GM12878 (cell line): ENCODE data around the gene IGSF23. TPM values are rescaled to one million over a fixed set of nuclear protein-coding genes. Genes with fewer than 3 reads are reported as not detected.

Experiments used
- ATAC-seq: fragments of 200-7000 bp; cut with Tn5 transposase; 3 replicates; pipeline ENCODE4 v1.9.1; 2020; ENCODE audit warnings: mild to moderate bottlenecking, moderate library complexity
- BruUV-seq: library from RNA; stranded (reverse); fragments of 400-500 nt; replicated peaks from 2 replicates; lab custom pipeline; 2021; lab: Mats Ljungman, UMichigan
- CTCF ChIA-PET: fragments of 300-600 bp; sonication (Branson Sonifier 250); formaldehyde crosslinking; extraction: SDS; loops from one replicate; lab custom pipeline; 2021; ENCODE audit warnings: inconsistent platforms; lab: Yijun Ruan, JAX
- POLR2A ChIA-PET: fragments of 350-600 bp; formaldehyde crosslinking; extraction: SDS; loops from one replicate; lab custom pipeline; 2021; ENCODE audit warnings: inconsistent platforms; lab: Charles Lee
- RAD21 ChIA-PET: fragments of 300-600 bp; sonication (Branson Sonifier 250); formaldehyde crosslinking; loops from one replicate; lab custom pipeline; 2023; ENCODE audit warnings: antibody characterized with exemption; ENCODE audit not compliant: unreplicated experiment; lab: Charles Lee
- SMC1A ChIA-PET: fragments of 300-600 bp; sonication (Branson Sonifier 250); formaldehyde crosslinking; loops from one replicate; lab custom pipeline; 2023; ENCODE audit not compliant: unreplicated experiment, uncharacterized antibody; lab: Charles Lee
- DNase-seq: peaks from one replicate; pipeline ENCODE4 v3.0.0-alpha.2; 2011; ENCODE audit warnings: low read depth, low spot score
- FAIRE-seq: peaks from 3 replicates; lab custom pipeline; 2011; peaks lifted over from hg19 to GRCh38; lab: Jason Lieb, UNC
- H2AFZ ChIP-seq: 2 replicates; pipeline ENCODE4 v1.6.0; 2011; ENCODE audit warnings: low read depth, low read length, control low read depth; ENCODE audit not compliant: control insufficient read depth
- H3K27ac ChIP-seq: 2 replicates; pipeline ENCODE4 v1.5.1; 2011; ENCODE audit warnings: control low read depth; ENCODE audit not compliant: control insufficient read depth, insufficient read depth
- H3K27me3 ChIP-seq, 2 experiments: replicated peaks in 1 of 2; 2 replicates each; pipeline versions ENCODE4 v1.6.0 to v1.6.1; 2011; ENCODE audit warnings: low read length in 1 of 2; ENCODE audit not compliant: control insufficient read depth in 2 of 2, insufficient read depth in 2 of 2
- H3K36me3 ChIP-seq, 2 experiments: 2 replicates each; pipeline ENCODE4 v1.5.1; 2011; ENCODE audit warnings: low read length in 1 of 2; ENCODE audit not compliant: control insufficient read depth in 2 of 2, insufficient read depth in 2 of 2
- H3K4me1 ChIP-seq: 2 replicates; pipeline ENCODE4 v1.6.1; 2011; ENCODE audit warnings: mild to moderate bottlenecking, low read length, moderate library complexity, mixed read lengths; ENCODE audit not compliant: control insufficient read depth, insufficient read depth
- H3K4me2 ChIP-seq: 2 replicates; pipeline ENCODE4 v1.6.0; 2011; ENCODE audit warnings: control low read depth; ENCODE audit not compliant: control insufficient read depth, insufficient read depth
- H3K4me3 ChIP-seq: fragments of 200-600 bp; sonication (generic); 2 replicates; pipeline ENCODE4 v1.5.1; 2016
- H3K79me2 ChIP-seq: 2 replicates; pipeline ENCODE4 v1.6.0; 2011; ENCODE audit warnings: low read length; ENCODE audit not compliant: control insufficient read depth, insufficient read depth
- H3K9ac ChIP-seq: 2 replicates; pipeline ENCODE4 v1.8.0; 2011; ENCODE audit warnings: low read length, control low read depth, mixed read lengths; ENCODE audit not compliant: control insufficient read depth, insufficient read depth
- H3K9me3 ChIP-seq: replicated peaks from 3 replicates; pipeline ENCODE4 v1.5.1; 2011; ENCODE audit warnings: mild to moderate bottlenecking, low read length; ENCODE audit not compliant: control insufficient read depth, insufficient read depth
- H4K20me1 ChIP-seq: 2 replicates; pipeline ENCODE4 v1.6.0; 2011; ENCODE audit not compliant: control insufficient read depth, insufficient read depth
- ESRRA ChIP-seq: IDR thresholded peaks from 2 replicates; pipeline ENCODE4 v1.6.1; 2012; ENCODE audit warnings: mild to moderate bottlenecking, low read length, improper control_type of control experiment
- NFYA ChIP-seq: IDR thresholded peaks from 2 replicates; pipeline ENCODE4 v1.6.1; 2011; ENCODE audit warnings: low read depth, mild to moderate bottlenecking, low read length, improper control_type of control experiment, borderline replicate concordance
- NR2C2 ChIP-seq: IDR thresholded peaks from 2 replicates; pipeline ENCODE4 v1.6.1; 2011; ENCODE audit warnings: borderline replicate concordance, low read depth; ENCODE audit not compliant: control insufficient read depth, insufficient read length
- WRNIP1 ChIP-seq: IDR thresholded peaks from 2 replicates; pipeline ENCODE4 v1.6.1; 2011; ENCODE audit warnings: low read depth, low read length, improper control_type of control experiment, borderline replicate concordance
- YBX1 ChIP-seq: fragments of 450-650 bp; IDR thresholded peaks from 2 replicates; pipeline ENCODE4 v1.6.1; 2016; ENCODE audit warnings: antibody characterized with exemption
- ZBED1 ChIP-seq: IDR thresholded peaks from 2 replicates; pipeline ENCODE4 v1.6.1; 2016; ENCODE audit warnings: borderline replicate concordance
- WGBS: methylation state at CpG from one replicate; pipeline ENCODE4 v1.1.6; 2016; ENCODE audit warnings: low lambda C conversion rate; ENCODE audit not compliant: insufficient replicate concordance, insufficient coverage; ENCODE audit errors: missing lambda C conversion rate; 5-methylcytosine and 5-hydroxymethylcytosine counted together
- in situ Hi-C: fragments of 300-500 bp; cut with MboI; formaldehyde crosslinking; loops from 9 replicates; pipeline ENCODE4 v1.14.3; 2018; ENCODE audit warnings: mixed read lengths
- intact Hi-C: fragments of 100-400 bp; cut with micrococcal nuclease; formaldehyde crosslinking; loops from one replicate; pipeline ENCODE4 v1.14.2; 2022; ENCODE audit not compliant: unreplicated experiment
- polyA plus RNA-seq, 11 experiments: library from polyadenylated mRNA; depleted of rRNA in 4 of 11; unstranded in 6 of 11; stranded (reverse) in 5 of 11; fragments of >200 nt; fragmentation: Nextera tagmentation in 4 of 11; fragmentation: Illumina TruSeq in 1 of 11; extraction: Ambion mirVana in 4 of 11; extraction: Trizol in 1 of 11; gene quantifications; 1 replicate in 1 of 11; 2 replicates in 10 of 11; pipeline versions ENCODE4 v1.2.1 to v1.2.3, GENCODE V29; 2011 to 2016; ENCODE audit warnings: inconsistent platforms in 2 of 11, missing spikeins in 2 of 11, low read depth in 1 of 11
- total RNA-seq, 4 experiments: library from RNA; depleted of rRNA in 3 of 4; stranded (reverse); fragments of >200 nt in 3 of 4; fragmentation: Illumina TruSeq in 1 of 4; extraction: Trizol in 1 of 4; gene quantifications; 2 replicates each; pipeline versions ENCODE4 v1.2.1 to v1.2.3, GENCODE V29; 2013 to 2021

IGSF23 gene
- total and polyA plus RNA-seq, 10 of the 15 experiments (the other 5 are each of a cell fraction or from before 2014, with no cell fraction given): not detected

DNA sequence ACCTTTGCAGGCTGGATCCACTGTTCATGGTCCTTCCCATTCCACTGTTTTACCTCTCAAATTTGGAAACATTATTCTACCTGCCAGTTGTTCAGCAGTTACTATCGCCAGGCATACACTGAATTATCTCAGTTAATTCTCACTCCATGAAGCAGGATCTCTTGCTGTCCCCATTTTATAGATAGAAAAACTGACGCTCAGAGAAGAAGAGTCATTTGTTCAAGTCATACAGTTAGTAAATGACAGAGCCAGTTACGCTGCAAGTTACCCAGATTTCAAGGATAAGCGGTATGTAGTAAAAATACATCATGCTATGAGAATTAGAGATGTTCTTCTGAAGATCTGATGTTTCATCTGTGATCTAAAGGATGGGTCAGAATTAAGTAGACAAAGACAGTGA is 40.2 kb upstream of the IGSF23 start:
- no peak for FAIRE-seq

DNA sequence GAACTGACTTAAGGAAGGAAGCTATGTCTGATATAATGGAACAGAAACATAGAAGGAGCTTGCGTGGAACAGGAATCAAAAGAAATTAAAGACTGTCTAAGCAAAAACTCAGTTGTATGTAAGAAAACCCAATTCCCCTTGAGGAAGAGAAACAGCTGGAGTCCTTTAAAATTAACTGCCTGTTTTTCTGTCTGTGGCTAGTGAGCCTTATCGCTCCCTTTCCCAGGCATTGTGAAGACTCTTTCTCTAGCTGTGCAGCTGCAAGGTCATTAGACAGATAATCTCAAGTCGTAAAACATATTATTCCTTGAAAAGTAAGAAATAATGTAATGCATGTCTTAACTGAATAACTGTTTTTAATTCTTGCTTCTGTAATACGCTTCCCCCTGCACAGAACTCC is 39.7 kb upstream of the IGSF23 start:
- no peak overlapping the region for H3K4me2 ChIP-seq

More for the DNA sequence above, 40.2 kb upstream of the IGSF23 start:
- Histone ChIP-seq H3K27ac (no peak overlapping the region), H3K36me3 (no peaks in the 10 kb centered on the region), H3K27me3 (no peaks in the 10 kb centered on the region; a peak in 1 of 4 replicates), H3K4me1 (no peaks in the 10 kb centered on the region), H3K4me2 (no peak overlapping the region), H3K4me3 (no peak overlapping the region), H3K9ac (no peak overlapping the region), H4K20me1 (no peaks in the 10 kb centered on the region), H2AFZ (no peak overlapping the region), H3K9me3 (no peaks in the 10 kb centered on the region), H3K79me2 (no peaks in the 10 kb centered on the region)
- no TSS peak for BruUV-seq
- RAD21 ChIA-PET: no interaction called here
- POLR2A ChIA-PET: interaction anchor here (0.5 kb wide), 1 partner anchor 118 kb away, joined by 3 read pairs; no protein-coding TSS in a partner anchor
- CTCF ChIA-PET: interaction anchor here (0.6 to 1.5 kb wide), 4 partner anchors 7 to 87 kb away, joined by 3 to 6 read pairs (median 4); no protein-coding TSS in a partner anchor
- SMC1A ChIA-PET: interaction anchor here (0.6 to 1.8 kb wide), 3 partner anchors 83 to 300 kb away, joined by 3 to 5 read pairs (median 3); no protein-coding TSS in a partner anchor
- DNase-seq (no peak), ATAC-seq (no peak)
- TF ChIP-seq YBX1 (no peak), ESRRA (no peak), ZBED1 (no peak)
- in situ Hi-C loops: loop anchor here (5.0 kb wide), 1 partner anchor 84 kb away; no protein-coding TSS in a partner anchor
- WGBS: 36% methylated on average over 4 of the region's 4 CpGs
- intact Hi-C loops: loop anchor here (5.0 kb wide), 1 partner anchor 84 kb away; no protein-coding TSS in a partner anchor

More for the DNA sequence above, 39.7 kb upstream of the IGSF23 start:
- CTCF ChIA-PET: interaction anchor here (0.6 to 1.5 kb wide), 4 partner anchors 8 to 86 kb away, joined by 3 to 6 read pairs (median 4); no protein-coding TSS in a partner anchor
- FAIRE-seq (no peak), DNase-seq (no peak), ATAC-seq (no peak)
- Histone ChIP-seq H3K27ac (no peak overlapping the region), H3K9ac (no peak overlapping the region), H3K4me3 (no peak overlapping the region), H3K4me1 (no peaks in the 10 kb centered on the region), H4K20me1 (no peaks in the 10 kb centered on the region), H3K9me3 (no peaks in the 10 kb centered on the region), H3K36me3 (no peaks in the 10 kb centered on the region), H3K27me3 (no peaks in the 10 kb centered on the region; a peak in 1 of 4 replicates), H3K79me2 (no peaks in the 10 kb centered on the region), H2AFZ (no peak overlapping the region)
- SMC1A ChIA-PET: interaction anchor here (0.6 to 1.8 kb wide), 3 partner anchors 83 to 299 kb away, joined by 3 to 5 read pairs (median 3); no protein-coding TSS in a partner anchor
- in situ Hi-C loops (loop anchor here (5.0 kb wide), 1 partner anchor 84 kb away; no protein-coding TSS in a partner anchor), intact Hi-C loops (loop anchor here (5.0 kb wide), 1 partner anchor 84 kb away; no protein-coding TSS in a partner anchor)
- TF ChIP-seq NR2C2 (no peak), WRNIP1 (no peak), NFYA (no peak)
- no TSS peak for BruUV-seq
- 36% methylated on average over 4 of the region's 4 CpGs for WGBS
- POLR2A ChIA-PET: interaction anchor here (0.5 to 0.7 kb wide), 2 partner anchors 118 to 335 kb away, joined by 3 to 5 read pairs; no protein-coding TSS in a partner anchor
- RAD21 ChIA-PET: no interaction called here
